BLaER1 (cell line): ENCODE measurements around the gene PRND.
"Not testable (repeated sequence)": the region's sequence is repeated elsewhere in the genome, so short reads cannot be mapped to it uniquely, and the experiment has no call there.

Experiments used
- H3K27ac ChIP-seq: shearing (Covaris generic); formaldehyde crosslinking; 2 replicates; pipeline ENCODE4 v1.8.1; 2022
- H3K27me3 ChIP-seq: shearing (Covaris generic); formaldehyde crosslinking; 2 replicates; pipeline ENCODE4 v1.8.1; 2022
- H3K36me3 ChIP-seq: shearing (Covaris generic); formaldehyde crosslinking; 2 replicates; pipeline ENCODE4 v1.8.1; 2022
- H3K4me1 ChIP-seq: shearing (Covaris generic); formaldehyde crosslinking; 2 replicates; pipeline ENCODE4 v1.8.1; 2022
- H3K4me2 ChIP-seq: shearing (Covaris generic); formaldehyde crosslinking; 2 replicates; pipeline ENCODE4 v1.8.1; 2022
- H3K4me3 ChIP-seq: shearing (Covaris generic); formaldehyde crosslinking; 2 replicates; pipeline ENCODE4 v1.8.1; 2022
- H3K9ac ChIP-seq: shearing (Covaris generic); formaldehyde crosslinking; 2 replicates; pipeline ENCODE4 v1.8.1; 2022
- H3K9me3 ChIP-seq: shearing (Covaris generic); formaldehyde crosslinking; 2 replicates; pipeline ENCODE4 v1.8.1; 2022
- H4K20me1 ChIP-seq: shearing (Covaris generic); formaldehyde crosslinking; 2 replicates; pipeline ENCODE4 v1.8.1; 2022
- Cebpa-rat ChIP-seq: shearing (Covaris generic); IDR thresholded peaks from 2 replicates; pipeline ENCODE4 v1.8.1; 2022

PRND gene

GRCh38 chr20:4719190-4719589, 2.5 kb upstream of the PRND start:
- Histone ChIP-seq H3K27ac (no peak overlapping the region), H4K20me1 (no peaks in the 10 kb centered on the region), H3K4me1 (peaks cover 16% of the 10 kb centered on the region), H3K9me3 (no peaks in the 10 kb centered on the region), H3K9ac (no peak overlapping the region), H3K36me3 (no peaks in the 10 kb centered on the region), H3K27me3 (no peaks in the 10 kb centered on the region), H3K4me3 (no peak overlapping the region), H3K4me2 (no peak overlapping the region)
- no peak for TF ChIP-seq Cebpa-rat

DNA sequence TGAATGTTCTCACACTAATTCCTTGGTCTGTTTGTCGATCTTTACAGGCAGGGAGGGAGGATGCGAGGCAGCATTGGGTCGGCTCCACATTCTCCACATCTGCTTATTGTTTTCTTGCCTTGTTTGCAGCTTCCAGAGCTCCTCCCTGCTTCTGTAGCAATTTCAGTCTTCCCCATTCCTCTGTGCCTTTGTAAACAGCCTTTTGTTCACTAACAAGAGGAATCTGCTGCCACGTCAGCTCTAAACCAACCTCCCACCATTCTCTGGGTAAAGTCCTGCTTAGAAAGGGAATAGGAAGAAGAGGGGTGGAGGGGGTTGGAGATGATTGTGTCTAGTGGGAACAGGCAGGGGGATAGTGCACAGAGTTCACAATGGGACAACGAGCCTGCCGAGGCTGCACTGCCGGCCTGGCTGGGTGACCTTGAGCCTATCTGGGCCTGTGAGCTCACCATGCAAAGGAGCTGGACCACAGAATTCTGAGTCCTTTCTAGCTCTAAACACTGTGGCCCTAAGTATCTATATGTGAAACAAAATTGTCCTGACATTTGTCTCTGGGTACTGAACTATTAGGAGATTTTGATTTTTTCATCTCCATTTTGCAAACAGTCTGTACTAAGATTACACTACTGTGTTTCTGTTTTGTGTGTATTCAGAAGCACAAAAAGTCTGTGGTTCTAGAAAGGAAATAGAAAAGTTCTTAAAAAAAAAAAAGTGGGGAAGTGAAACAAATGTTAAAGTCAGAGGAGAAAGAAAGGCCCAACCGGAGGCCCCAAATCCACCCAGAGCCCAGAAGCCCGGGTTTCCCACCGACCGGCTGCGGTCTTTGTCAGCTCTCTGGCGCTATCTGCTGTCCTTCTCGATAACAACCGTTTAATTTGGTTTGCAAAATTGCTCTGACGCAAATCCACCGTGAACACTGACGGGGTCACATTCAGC, 1.4 kb upstream of the PRND start:
- no peak overlapping the region for H3K4me3 ChIP-seq
- no peaks in the 10 kb centered on the region for H3K9me3 ChIP-seq
- H3K36me3 ChIP-seq = no peaks in the 10 kb centered on the region
- H3K27ac ChIP-seq = peak overlapping the region; percentile 65
- no peaks in the 10 kb centered on the region for H4K20me1 ChIP-seq
- peak overlapping the region; percentile 60 for H3K4me2 ChIP-seq
- peaks cover 16% of the 10 kb centered on the region for H3K4me1 ChIP-seq
- H3K9ac ChIP-seq = peak overlapping the region; percentile 32; the same call in 1 of the 2 replicates
- no peaks in the 10 kb centered on the region for H3K27me3 ChIP-seq
- TF ChIP-seq Cebpa-rat = no peak

DNA sequence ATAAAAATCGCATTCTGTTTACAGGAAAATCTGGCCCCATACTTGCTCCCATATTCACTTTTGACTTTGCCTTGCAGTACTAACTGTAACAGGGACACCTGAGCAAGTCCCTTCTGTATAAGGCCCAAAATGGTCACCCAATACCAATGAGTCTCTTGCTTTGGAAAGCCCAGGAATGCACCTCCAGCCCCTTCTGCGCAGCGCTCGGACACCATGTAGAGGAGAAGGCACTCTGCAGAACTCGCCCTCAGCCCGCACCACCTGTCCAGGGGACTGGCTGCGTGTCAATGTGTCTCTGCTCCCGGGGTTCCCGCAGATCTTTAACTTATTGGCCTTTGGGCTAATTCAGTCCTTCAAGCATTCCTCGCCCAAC, 746 bp upstream of the PRND start:
- H3K9ac ChIP-seq = no peak overlapping the region
- peaks cover 16% of the 10 kb centered on the region for H3K4me1 ChIP-seq
- peak overlapping the region; percentile 60 for H3K4me2 ChIP-seq

GRCh38 chr20:4722571-4722970, 862 bp downstream of the PRND start:
- Histone ChIP-seq H3K27ac (no peak overlapping the region), H3K9ac (no peak overlapping the region), H3K27me3 (no peaks in the 10 kb centered on the region), H3K9me3 (no peaks in the 10 kb centered on the region), H3K4me3 (no peak overlapping the region), H3K4me1 (peaks cover 26% of the 10 kb centered on the region), H3K4me2 (no peak overlapping the region), H4K20me1 (no peaks in the 10 kb centered on the region), H3K36me3 (no peaks in the 10 kb centered on the region)
- TF ChIP-seq Cebpa-rat = no peak

More for the DNA sequence above, 746 bp upstream of the PRND start:
- no peak overlapping the region for H3K4me3 ChIP-seq
- TF ChIP-seq Cebpa-rat = no peak
- H3K27ac ChIP-seq = no peak overlapping the region
- H3K36me3 ChIP-seq = no peaks in the 10 kb centered on the region
- no peaks in the 10 kb centered on the region for H4K20me1 ChIP-seq
- H3K9me3 ChIP-seq = no peaks in the 10 kb centered on the region
- no peaks in the 10 kb centered on the region for H3K27me3 ChIP-seq

DNA sequence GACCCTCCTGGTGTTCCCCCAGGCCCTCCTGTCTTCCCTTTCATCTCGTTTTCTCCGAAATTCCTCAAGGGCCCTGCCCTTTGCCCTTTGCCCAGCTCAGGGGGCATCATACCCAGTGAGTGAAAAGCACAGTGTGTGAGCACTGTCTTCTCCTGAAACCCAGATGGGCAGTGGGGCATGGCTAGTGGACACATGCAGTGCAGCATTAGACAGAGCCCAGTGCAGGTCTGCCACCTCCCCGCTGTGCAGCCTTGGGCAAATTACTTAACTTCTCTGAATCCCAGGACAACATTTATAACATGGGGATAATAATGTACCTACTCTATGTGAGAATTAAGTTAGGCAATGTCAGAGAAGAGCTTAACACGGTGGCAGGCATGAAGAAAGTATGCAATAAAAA, 1.3 kb downstream of the PRND start:
- Histone ChIP-seq H3K4me1 (peaks cover 26% of the 10 kb centered on the region), H3K36me3 (no peaks in the 10 kb centered on the region), H3K27ac (no peak overlapping the region), H3K4me2 (no peak overlapping the region), H3K9me3 (no peaks in the 10 kb centered on the region), H4K20me1 (no peaks in the 10 kb centered on the region), H3K27me3 (no peaks in the 10 kb centered on the region), H3K9ac (no peak overlapping the region), H3K4me3 (no peak overlapping the region)
- TF ChIP-seq Cebpa-rat = no peak

- H3K4me3 ChIP-seq, H3K9me3 ChIP-seq, H3K36me3 ChIP-seq, H3K4me2 ChIP-seq, H3K9ac ChIP-seq, H3K27ac ChIP-seq, H3K27me3 ChIP-seq, H4K20me1 ChIP-seq: not testable (repeated sequence)
- H3K4me1 ChIP-seq = peaks cover 26% of the 10 kb centered on the region
Measured at GRCh38 chr20:4723553-4723952, 1.8 kb downstream of the PRND start.

DNA sequence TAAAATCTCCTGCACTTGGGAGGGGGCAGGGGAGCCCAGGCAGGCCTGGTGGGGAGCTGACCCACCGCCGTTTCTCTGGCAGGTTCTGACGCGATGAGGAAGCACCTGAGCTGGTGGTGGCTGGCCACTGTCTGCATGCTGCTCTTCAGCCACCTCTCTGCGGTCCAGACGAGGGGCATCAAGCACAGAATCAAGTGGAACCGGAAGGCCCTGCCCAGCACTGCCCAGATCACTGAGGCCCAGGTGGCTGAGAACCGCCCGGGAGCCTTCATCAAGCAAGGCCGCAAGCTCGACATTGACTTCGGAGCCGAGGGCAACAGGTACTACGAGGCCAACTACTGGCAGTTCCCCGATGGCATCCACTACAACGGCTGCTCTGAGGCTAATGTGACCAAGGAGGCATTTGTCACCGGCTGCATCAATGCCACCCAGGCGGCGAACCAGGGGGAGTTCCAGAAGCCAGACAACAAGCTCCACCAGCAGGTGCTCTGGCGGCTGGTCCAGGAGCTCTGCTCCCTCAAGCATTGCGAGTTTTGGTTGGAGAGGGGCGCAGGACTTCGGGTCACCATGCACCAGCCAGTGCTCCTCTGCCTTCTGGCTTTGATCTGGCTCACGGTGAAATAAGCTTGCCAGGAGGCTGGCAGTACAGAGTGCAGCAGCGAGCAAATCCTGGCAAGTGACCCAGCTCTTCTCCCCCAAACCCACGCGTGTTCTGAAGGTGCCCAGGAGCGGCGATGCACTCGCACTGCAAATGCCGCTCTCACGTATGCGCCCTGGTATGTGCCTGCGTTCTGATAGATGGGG, 3.0 kb downstream of the PRND start:
- Histone ChIP-seq H3K9me3 (no peaks in the 10 kb centered on the region), H3K4me2 (no peak overlapping the region), H3K27ac (no peak overlapping the region), H3K4me1 (peaks cover 23% of the 10 kb centered on the region), H3K4me3 (no peak overlapping the region), H3K36me3 (no peaks in the 10 kb centered on the region), H3K27me3 (no peaks in the 10 kb centered on the region), H4K20me1 (no peaks in the 10 kb centered on the region), H3K9ac (no peak overlapping the region)
- TF ChIP-seq Cebpa-rat = no peak

GRCh38 chr20:4725263-4725550, 3.5 kb downstream of the PRND start:
- H3K27me3 ChIP-seq = no peaks in the 10 kb centered on the region
- no peaks in the 10 kb centered on the region for H4K20me1 ChIP-seq
- H3K4me1 ChIP-seq = peaks cover 17% of the 10 kb centered on the region
- no peak overlapping the region for H3K9ac ChIP-seq
- H3K36me3 ChIP-seq = no peaks in the 10 kb centered on the region
- TF ChIP-seq Cebpa-rat = no peak
- no peak overlapping the region for H3K27ac ChIP-seq
- H3K4me2 ChIP-seq = no peak overlapping the region
- H3K9me3 ChIP-seq = no peaks in the 10 kb centered on the region
- H3K4me3 ChIP-seq = no peak overlapping the region

DNA sequence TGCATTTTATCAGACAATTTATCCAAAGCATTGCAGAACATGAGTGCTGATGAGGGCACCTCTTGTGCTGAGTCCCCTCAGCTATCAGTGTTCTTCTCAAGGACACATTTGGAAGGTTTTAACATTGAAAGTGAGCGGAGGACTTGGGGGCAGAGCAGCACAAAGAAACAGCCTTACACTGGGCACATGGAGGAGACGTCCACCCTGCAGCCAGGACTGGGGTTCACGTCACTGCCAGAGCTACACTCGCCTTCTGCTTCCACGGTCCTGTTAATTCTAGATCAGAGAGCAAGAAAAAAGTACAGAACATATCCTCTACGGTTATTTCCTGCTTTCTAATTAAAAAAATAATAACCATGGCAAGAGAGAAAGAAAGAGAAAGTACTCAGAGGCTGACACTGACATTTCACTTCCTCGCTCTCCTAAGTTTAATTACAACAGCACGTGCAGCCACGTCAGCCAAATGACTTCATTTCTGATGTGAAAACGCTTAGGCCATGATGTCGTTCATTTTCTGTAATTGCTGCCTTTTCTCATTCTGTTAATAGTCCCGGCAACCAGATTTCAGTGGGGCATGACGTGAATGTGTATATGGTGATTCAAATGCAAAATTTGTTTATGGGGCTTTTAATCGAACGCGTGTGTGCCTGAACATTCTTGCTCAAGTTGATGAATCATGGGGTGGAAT, 5.1 kb downstream of the PRND start:
- Histone ChIP-seq H3K4me2 (peak overlapping the region; percentile 35), H3K4me3 (no peak overlapping the region), H3K9ac (no peak overlapping the region), H3K36me3 (no peaks in the 10 kb centered on the region), H3K4me1 (peaks cover 10% of the 10 kb centered on the region), H3K27me3 (no peaks in the 10 kb centered on the region), H4K20me1 (no peaks in the 10 kb centered on the region), H3K27ac (no peak overlapping the region), H3K9me3 (no peaks in the 10 kb centered on the region)
- TF ChIP-seq Cebpa-rat = no peak

DNA sequence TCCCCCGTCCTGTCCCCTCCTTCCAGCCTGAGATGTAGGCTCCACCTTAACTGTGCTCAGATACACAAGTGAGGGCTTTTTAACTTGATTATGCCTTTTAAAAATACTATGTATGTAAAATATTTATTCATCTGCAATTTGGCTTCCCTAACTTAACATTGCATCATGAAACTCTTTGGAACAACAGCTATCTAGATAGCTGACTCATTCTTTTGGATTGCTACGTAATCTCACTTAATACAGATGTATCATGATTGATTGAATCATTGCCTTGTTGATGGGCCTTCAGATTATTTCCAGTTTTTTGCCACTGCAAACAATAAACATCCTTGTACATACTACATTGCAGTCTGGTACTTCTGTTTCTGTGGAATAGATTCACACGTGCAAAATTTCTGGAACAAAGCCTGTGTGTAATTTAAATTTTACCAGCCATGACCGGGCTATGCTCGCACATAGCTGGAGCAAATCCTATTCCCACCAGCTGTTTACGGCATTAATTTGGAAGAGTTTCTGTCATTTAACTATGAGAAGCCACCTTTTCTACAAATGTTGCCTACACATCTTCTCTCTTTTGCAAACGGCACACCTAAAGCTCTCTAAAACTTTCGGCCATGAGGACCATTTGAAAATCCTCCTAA, 6.5 kb downstream of the PRND start:
- H3K4me3 ChIP-seq = no peak overlapping the region
- peaks cover 10% of the 10 kb centered on the region for H3K4me1 ChIP-seq

More for the DNA sequence above, 6.5 kb downstream of the PRND start:
- no peak for TF ChIP-seq Cebpa-rat
- Histone ChIP-seq H3K27ac (no peak overlapping the region), H3K4me2 (no peak overlapping the region), H3K27me3 (no peaks in the 10 kb centered on the region), H3K36me3 (no peaks in the 10 kb centered on the region), H4K20me1 (no peaks in the 10 kb centered on the region), H3K9ac (no peak overlapping the region), H3K9me3 (no peaks in the 10 kb centered on the region)
